SK-N-SH treated with all-trans-retinoic acid at 6 μM for 48 hours (cell line): ENCODE results near the gene CTRB1.
"Not testable (repeated sequence)": the region's sequence is repeated elsewhere in the genome, so short reads cannot be mapped to it uniquely, and the experiment has no call there.

Source experiments
- ATAC-seq: fragments of 200-7000 bp; cut with Tn5 transposase; 3 replicates; pipeline ENCODE4 v1.9.1; 2020; ENCODE audit warnings: mild to moderate bottlenecking, moderate library complexity
- ARNTL ChIP-seq: fragments of 450-650 bp; formaldehyde crosslinking; IDR thresholded peaks from 2 replicates; pipeline ENCODE4 v1.5.0; 2020; ENCODE audit warnings: low read depth, mild to moderate bottlenecking, moderate library complexity, borderline replicate concordance
- BACH2 ChIP-seq: fragments of 250-450 bp; sonication (Bioruptor Pico); IDR thresholded peaks from 2 replicates; pipeline ENCODE4 v1.9.0; 2021; ENCODE audit warnings: mild to moderate bottlenecking, borderline replicate concordance
- CSDC2 ChIP-seq: fragments of 250-450 bp; sonication (Bioruptor Pico); IDR thresholded peaks from 2 replicates; pipeline ENCODE4 v1.5.0; 2020; ENCODE audit warnings: mild to moderate bottlenecking, moderate library complexity
- ESRRG ChIP-seq: fragments of 250-450 bp; sonication (Bioruptor Pico); IDR thresholded peaks from 2 replicates; pipeline ENCODE4 v1.6.1; 2021; ENCODE audit warnings: mild to moderate bottlenecking
- GLIS3 ChIP-seq: fragments of 250-450 bp; sonication (Bioruptor Pico); IDR thresholded peaks from 2 replicates; pipeline ENCODE4 v1.5.0; 2020; ENCODE audit warnings: mild to moderate bottlenecking, moderate library complexity
- ISL1 ChIP-seq: fragments of 250-450 bp; sonication (Bioruptor Pico); IDR thresholded peaks from 2 replicates; pipeline ENCODE4 v2.1.2; 2022; ENCODE audit warnings: mild to moderate bottlenecking, moderate library complexity
- OSR1 ChIP-seq: fragments of 250-450 bp; sonication (Bioruptor Pico); IDR thresholded peaks from 2 replicates; pipeline ENCODE4 v1.8.0; 2022; ENCODE audit warnings: moderate library complexity, mild to moderate bottlenecking, inconsistent platforms
- PATZ1 ChIP-seq: fragments of 250-450 bp; sonication (Bioruptor Pico); IDR thresholded peaks from 2 replicates; pipeline ENCODE4 v1.8.0; 2020; ENCODE audit warnings: mild to moderate bottlenecking, moderate library complexity, borderline replicate concordance
- POU6F1 ChIP-seq: fragments of 250-450 bp; sonication (Bioruptor Pico); IDR thresholded peaks from 2 replicates; pipeline ENCODE4 v1.8.0; 2021; ENCODE audit warnings: low read depth, mild to moderate bottlenecking, moderate library complexity, borderline replicate concordance
- SNAI2 ChIP-seq: fragments of 250-450 bp; sonication (Bioruptor Pico); IDR thresholded peaks from 2 replicates; pipeline ENCODE4 v1.5.0; 2020; ENCODE audit warnings: mild to moderate bottlenecking, moderate library complexity
- TCF4 ChIP-seq: fragments of 250-450 bp; sonication (Bioruptor Pico); IDR thresholded peaks from 2 replicates; pipeline ENCODE4 v1.8.0; 2021; ENCODE audit warnings: mild to moderate bottlenecking, moderate library complexity, borderline replicate concordance
- TOX ChIP-seq: fragments of 250-450 bp; sonication (Bioruptor Pico); IDR thresholded peaks from 2 replicates; pipeline ENCODE4 v1.8.0; 2021; ENCODE audit warnings: mild to moderate bottlenecking, moderate library complexity, borderline replicate concordance
- ZC3H10 ChIP-seq: fragments of 250-450 bp; sonication (Bioruptor Pico); IDR thresholded peaks from 2 replicates; pipeline ENCODE4 v1.5.1; 2021; ENCODE audit warnings: mild to moderate bottlenecking, moderate library complexity
- ZFP3 ChIP-seq: fragments of 250-450 bp; sonication (Bioruptor Pico); IDR thresholded peaks from 2 replicates; pipeline ENCODE4 v1.5.0; 2020; ENCODE audit warnings: mild to moderate bottlenecking, moderate library complexity
- ZFP30 ChIP-seq: fragments of 450-650 bp; formaldehyde crosslinking; IDR thresholded peaks from 2 replicates; pipeline ENCODE4 v1.5.0; 2022; ENCODE audit warnings: mild to moderate bottlenecking, moderate library complexity
- ZNF565 ChIP-seq: fragments of 450-650 bp; formaldehyde crosslinking; conservative IDR thresholded peaks from 2 replicates; pipeline ENCODE4 v1.5.0; 2020; ENCODE audit warnings: low read depth, mild to moderate bottlenecking, moderate library complexity
- ZNF8 ChIP-seq: fragments of 450-650 bp; formaldehyde crosslinking; IDR thresholded peaks from 2 replicates; pipeline ENCODE4 v1.5.0; 2020; ENCODE audit warnings: mild to moderate bottlenecking, moderate library complexity
- TF ChIP-seq, protein P1 (sequence below): fragments of 250-450 bp; sonication (Bioruptor Pico); IDR thresholded peaks from 2 replicates; pipeline ENCODE4 v1.5.1; 2020; ENCODE audit warnings: low read depth, mild to moderate bottlenecking, moderate library complexity
- TF ChIP-seq, protein P2 (sequence below): fragments of 250-450 bp; sonication (Bioruptor Pico); IDR thresholded peaks from 2 replicates; pipeline ENCODE4 v1.5.1; 2021; ENCODE audit warnings: mild to moderate bottlenecking, moderate library complexity
- TF ChIP-seq, protein P3 (sequence below): fragments of 250-450 bp; sonication (Bioruptor Pico); IDR thresholded peaks from 2 replicates; pipeline ENCODE4 v1.5.0; 2020; ENCODE audit warnings: mild to moderate bottlenecking, moderate library complexity

The CTRB1 gene

GRCh38 chr16:75266738-75267630 lies 48.2 kb downstream of the CTRB1 start:
- ATAC-seq = no peak
- TF ChIP-seq ZFP30 = no peak
- TF ChIP-seq CSDC2 = no peak
- no peak for TF ChIP-seq BACH2 (CRISPR knock-in tag)
- TF ChIP-seq ZNF565 = no peak
- no peak for TF ChIP-seq ZC3H10 (CRISPR knock-in tag)

GRCh38 chr16:75267631-75268264 lies 49.0 kb downstream of the CTRB1 start:
- TF ChIP-seq GLIS3 = no peak
- no peak for TF ChIP-seq PATZ1 (CRISPR knock-in tag)
- TF ChIP-seq ZFP30 = no peak
- TF ChIP-seq, protein P1, sequence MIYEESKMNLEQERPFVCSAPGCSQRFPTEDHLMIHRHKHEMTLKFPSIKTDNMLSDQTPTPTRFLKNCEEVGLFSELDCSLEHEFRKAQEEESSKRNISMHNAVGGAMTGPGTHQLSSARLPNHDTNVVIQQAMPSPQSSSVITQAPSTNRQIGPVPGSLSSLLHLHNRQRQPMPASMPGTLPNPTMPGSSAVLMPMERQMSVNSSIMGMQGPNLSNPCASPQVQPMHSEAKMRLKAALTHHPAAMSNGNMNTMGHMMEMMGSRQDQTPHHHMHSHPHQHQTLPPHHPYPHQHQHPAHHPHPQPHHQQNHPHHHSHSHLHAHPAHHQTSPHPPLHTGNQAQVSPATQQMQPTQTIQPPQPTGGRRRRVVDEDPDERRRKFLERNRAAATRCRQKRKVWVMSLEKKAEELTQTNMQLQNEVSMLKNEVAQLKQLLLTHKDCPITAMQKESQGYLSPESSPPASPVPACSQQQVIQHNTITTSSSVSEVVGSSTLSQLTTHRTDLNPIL = no peak
- TF ChIP-seq, protein P2, sequence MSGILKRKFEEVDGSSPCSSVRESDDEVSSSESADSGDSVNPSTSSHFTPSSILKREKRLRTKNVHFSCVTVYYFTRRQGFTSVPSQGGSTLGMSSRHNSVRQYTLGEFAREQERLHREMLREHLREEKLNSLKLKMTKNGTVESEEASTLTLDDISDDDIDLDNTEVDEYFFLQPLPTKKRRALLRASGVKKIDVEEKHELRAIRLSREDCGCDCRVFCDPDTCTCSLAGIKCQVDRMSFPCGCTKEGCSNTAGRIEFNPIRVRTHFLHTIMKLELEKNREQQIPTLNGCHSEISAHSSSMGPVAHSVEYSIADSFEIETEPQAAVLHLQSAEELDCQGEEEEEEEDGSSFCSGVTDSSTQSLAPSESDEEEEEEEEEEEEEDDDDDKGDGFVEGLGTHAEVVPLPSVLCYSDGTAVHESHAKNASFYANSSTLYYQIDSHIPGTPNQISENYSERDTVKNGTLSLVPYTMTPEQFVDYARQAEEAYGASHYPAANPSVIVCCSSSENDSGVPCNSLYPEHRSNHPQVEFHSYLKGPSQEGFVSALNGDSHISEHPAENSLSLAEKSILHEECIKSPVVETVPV (CRISPR knock-in tag) = no peak
- TF ChIP-seq ISL1 = no peak
- no peak for TF ChIP-seq ZFP3 (CRISPR knock-in tag)
- ATAC-seq = peak; percentile 67

- not testable (repeated sequence) for ATAC-seq
These were observed 50.6 kb downstream of the CTRB1 start for GRCh38 chr16:75269358-75269757.

DNA sequence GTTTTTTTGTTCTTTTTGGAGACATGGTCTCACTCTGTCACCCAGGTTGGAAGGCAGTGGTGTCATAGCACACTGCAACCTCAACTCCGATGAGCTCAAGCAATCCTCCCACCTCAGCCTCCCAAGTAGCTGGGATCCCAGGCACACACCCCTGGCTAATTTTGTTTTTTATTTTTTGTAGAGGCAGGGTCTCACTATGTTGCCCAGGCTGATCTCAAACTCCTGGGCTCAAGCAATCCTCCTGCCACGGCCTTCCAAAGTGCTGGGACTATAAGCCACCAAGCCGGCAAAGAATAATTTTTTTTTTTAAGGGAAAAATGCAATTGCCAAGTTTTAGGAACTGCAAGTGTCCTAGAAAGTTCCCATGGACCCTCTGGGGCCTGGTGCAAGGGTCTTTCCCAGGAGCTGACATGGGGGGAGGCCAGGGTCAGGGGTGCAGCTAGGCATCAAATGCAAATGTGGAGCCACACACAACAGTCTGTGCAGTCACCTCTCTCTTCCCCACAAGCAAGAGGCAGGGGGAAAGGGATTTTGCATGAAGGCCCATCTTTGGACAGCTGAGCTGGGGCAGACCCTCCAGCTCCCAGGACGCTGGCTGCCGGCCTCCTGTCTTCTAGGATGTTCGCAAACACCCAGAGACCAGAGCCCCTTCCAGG lies 52.8 kb downstream of the CTRB1 start:
- no peak for ATAC-seq
- TF ChIP-seq TOX (CRISPR knock-in tag) (no peak), TCF4 (CRISPR knock-in tag) (no peak), ESRRG (CRISPR knock-in tag) (no peak)

DNA sequence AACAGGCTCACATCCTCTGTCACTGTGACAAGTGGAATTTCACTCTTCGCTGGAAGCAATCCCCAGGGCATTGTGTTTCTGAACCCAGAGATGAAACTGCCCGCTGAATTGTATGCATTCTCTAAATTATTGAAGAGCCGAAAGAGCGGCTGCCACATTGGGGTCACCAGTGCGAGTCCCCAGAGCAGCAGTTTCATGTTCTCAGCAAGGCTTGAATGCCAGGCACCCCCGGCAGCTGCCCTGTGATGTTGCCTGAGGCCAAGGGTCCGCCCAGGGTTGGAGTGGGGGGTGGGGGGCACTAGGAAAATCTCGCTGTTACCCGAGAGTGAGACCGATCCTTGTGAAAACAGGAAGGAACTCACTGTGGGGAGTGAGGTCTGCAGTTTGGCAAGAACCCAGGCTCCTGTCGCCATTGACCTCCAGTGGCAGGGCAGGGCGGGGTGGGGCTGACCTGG lies 53.3 kb downstream of the CTRB1 start:
- TF ChIP-seq ZFP30 (no peak), TOX (CRISPR knock-in tag) (no peak), TCF4 (CRISPR knock-in tag) (no peak), ISL1 (no peak), ZFP3 (CRISPR knock-in tag) (no peak), ZNF8 (no peak), GLIS3 (no peak), SNAI2 (CRISPR knock-in tag) (no peak), POU6F1 (CRISPR knock-in tag) (no peak), BACH2 (CRISPR knock-in tag) (no peak), ZNF565 (no peak), PATZ1 (CRISPR knock-in tag) (no peak), ARNTL (CRISPR knock-in tag) (no peak), ZC3H10 (CRISPR knock-in tag) (no peak), OSR1 (no peak)
- TF ChIP-seq, protein P3, sequence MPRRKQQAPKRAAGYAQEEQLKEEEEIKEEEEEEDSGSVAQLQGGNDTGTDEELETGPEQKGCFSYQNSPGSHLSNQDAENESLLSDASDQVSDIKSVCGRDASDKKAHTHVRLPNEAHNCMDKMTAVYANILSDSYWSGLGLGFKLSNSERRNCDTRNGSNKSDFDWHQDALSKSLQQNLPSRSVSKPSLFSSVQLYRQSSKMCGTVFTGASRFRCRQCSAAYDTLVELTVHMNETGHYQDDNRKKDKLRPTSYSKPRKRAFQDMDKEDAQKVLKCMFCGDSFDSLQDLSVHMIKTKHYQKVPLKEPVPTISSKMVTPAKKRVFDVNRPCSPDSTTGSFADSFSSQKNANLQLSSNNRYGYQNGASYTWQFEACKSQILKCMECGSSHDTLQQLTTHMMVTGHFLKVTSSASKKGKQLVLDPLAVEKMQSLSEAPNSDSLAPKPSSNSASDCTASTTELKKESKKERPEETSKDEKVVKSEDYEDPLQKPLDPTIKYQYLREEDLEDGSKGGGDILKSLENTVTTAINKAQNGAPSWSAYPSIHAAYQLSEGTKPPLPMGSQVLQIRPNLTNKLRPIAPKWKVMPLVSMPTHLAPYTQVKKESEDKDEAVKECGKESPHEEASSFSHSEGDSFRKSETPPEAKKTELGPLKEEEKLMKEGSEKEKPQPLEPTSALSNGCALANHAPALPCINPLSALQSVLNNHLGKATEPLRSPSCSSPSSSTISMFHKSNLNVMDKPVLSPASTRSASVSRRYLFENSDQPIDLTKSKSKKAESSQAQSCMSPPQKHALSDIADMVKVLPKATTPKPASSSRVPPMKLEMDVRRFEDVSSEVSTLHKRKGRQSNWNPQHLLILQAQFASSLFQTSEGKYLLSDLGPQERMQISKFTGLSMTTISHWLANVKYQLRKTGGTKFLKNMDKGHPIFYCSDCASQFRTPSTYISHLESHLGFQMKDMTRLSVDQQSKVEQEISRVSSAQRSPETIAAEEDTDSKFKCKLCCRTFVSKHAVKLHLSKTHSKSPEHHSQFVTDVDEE (CRISPR knock-in tag) = no peak
- ATAC-seq = no peak

- ATAC-seq = not testable (repeated sequence)
These were observed 53.8 kb downstream of the CTRB1 start for GRCh38 chr16:75272629-75273028.
